Esophagus muscularis mucosa (tissue), 3 donors: Measurements from ENCODE around the gene CKAP2L.

Experiments used
- CTCF ChIP-seq, 3 experiments: fragments of 200-600 bp in 2 of 3; fragments of 450-650 bp in 1 of 3; sonication (generic) in 2 of 3; IDR thresholded peaks; one replicate each; pipeline ENCODE4 v1.5.1; 2017 to 2019; ENCODE audit warnings: antibody characterized with exemption in 3 of 3, mild to moderate bottlenecking in 2 of 3, moderate library complexity in 1 of 3
- POLR2A ChIP-seq: fragments of 450-650 bp; IDR thresholded peaks from one replicate; pipeline ENCODE4 v1.6.1; 2017; ENCODE audit warnings: antibody characterized with exemption, moderate library complexity, mild to moderate bottlenecking, low read depth
- POLR2AphosphoS5 ChIP-seq, 2 donors: sonication (generic); formaldehyde crosslinking; IDR thresholded peaks; one replicate each; pipeline ENCODE4 v1.6.1; 2017; ENCODE audit warnings: antibody characterized with exemption in 2 of 2

DNA sequence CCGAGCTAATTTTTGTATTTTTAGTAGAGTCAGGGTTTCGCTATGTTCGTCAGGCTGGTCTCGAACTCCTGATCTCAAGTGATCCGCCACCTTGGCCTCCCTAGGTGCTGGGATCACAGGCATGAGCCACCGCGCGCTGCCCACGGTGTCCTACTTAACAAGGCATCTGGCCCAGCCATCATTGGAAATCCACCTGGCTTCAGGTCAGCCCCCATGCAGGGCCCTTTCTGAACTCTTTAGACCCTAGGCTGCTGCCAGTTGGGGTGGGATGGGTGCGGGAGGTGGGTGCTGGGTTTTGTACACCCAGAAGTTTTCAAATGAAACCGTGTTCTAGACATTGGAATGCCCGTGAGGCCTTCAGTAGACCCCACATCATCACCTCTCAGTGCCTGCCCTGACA, 70.2 kb downstream of the CKAP2L start:
- no peak for TF ChIP-seq CTCF (IDR thresholded peaks at IDR 0.05)
- TF ChIP-seq POLR2AphosphoS5 (IDR thresholded peaks at IDR 0.05): no peak
- TF ChIP-seq POLR2A: no peak
